ENCODE results near the gene MLYCD. TPM values are rescaled to one million over a fixed set of nuclear protein-coding genes. Genes with fewer than 3 reads are reported as not detected.
A peak's percentile ranks its signal among the peaks of the same experiment; 100 is the strongest.

The MLYCD gene
- total RNA-seq, 1 experiment from 2014 or later: 1.2 TPM

DNA sequence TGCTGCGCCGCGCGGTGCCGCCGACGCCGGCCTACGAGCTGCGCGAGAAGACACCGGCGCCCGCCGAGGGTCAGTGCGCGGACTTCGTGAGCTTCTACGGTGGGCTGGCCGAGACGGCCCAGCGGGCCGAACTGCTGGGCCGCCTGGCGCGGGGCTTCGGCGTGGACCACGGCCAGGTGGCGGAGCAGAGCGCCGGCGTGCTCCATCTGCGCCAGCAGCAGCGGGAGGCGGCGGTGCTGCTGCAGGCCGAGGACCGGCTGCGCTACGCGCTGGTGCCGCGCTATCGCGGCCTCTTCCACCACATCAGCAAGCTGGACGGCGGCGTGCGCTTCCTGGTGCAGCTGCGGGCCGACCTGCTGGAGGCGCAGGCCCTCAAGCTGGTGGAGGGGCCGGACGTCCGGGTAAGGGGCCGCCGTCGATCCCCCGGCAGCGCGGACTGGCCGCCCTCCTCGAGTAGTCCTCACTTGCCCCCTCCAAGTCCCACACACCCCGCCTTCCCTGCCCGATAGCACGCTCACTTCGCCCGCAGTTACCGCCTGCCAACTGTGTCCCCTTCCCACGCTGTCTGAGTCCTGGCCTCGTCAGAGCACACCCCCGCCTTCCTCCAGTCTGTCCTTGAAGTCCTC lies 470 bp downstream of the MLYCD start:
- DNase-seq (ENCODE audit: low read depth): peak; percentile 32

DNA sequence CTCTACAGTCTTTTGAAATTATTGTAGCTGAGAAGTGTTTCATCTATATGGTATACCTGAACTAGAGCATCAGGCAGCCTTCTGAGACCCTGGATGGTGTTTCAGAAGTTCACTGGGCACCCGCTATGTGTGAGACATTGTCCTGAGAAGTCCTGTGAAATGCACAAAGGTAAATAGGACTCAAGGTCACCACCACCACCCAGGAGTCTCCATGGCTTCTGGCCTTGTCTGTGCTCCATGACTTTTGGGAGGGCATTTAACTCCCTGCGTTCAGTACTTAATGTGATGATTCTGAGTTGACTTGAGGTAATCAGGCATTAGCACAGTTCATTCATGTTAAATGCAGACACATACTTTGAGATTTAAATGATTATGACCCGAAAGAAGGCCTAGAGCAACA lies 1.1 kb downstream of the MLYCD start:
- no peak for DNase-seq (ENCODE audit: low read depth)

DNA sequence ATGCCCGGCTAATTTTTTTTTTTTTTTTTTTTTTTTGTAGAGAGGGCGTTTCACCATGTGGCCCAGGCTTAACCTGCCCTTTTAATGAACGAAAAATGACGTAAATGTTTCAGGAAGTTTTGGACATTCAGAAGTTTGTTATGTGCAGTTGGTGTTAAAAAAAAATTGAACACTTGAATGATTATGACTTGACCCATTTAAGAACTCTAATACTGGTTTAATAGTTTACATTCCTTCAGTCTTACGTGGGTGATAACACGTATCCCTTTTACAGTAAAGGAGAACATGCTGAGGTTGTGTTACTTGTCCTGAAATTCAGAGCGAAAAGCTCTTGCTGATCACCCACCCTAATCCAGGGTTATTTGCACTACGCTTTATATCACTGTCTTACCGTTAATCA lies 1.7 kb downstream of the MLYCD start:
- no peak for DNase-seq (ENCODE audit: low read depth)

DNA sequence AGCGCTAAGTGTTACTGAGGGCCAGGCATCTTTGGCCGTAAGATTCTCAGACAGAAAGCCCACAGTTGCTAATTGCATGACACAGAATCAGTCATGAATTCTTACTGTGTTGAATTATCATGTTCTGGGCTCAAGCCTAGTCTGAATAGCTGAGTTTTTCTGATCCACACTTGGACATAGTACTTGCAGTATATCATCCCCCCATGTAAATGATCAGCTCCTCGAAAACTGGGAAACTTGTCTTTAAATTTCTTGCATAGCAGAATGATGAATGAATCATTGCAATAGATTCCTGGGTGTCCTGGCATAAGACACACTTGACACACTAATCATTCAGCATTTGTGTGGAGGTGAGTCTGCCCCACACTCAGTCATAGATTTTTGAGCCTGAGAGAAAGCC lies 2.2 kb downstream of the MLYCD start:
- DNase-seq (ENCODE audit: low read depth): no peak

DNA sequence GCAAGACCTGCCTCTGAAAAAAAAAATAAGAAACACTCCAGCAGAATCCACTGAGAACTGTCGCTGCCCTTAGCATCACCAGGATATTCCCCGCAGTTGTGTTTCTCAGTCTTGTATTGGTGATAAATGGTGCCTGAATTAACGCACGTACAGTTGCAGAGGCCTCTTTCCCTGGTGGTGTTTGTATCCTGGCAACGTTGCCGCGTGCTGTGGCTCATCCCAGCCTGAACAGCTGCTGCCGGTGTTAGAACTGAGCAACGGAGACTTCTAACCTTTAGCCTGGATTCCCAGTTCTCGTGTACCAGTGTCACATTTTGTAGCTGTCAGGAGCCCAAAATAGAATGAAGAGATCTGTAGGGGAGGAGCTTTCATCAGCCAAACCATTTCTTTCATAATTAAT lies 4.8 kb downstream of the MLYCD start:
- DNase-seq (ENCODE audit: low read depth): no peak

DNA sequence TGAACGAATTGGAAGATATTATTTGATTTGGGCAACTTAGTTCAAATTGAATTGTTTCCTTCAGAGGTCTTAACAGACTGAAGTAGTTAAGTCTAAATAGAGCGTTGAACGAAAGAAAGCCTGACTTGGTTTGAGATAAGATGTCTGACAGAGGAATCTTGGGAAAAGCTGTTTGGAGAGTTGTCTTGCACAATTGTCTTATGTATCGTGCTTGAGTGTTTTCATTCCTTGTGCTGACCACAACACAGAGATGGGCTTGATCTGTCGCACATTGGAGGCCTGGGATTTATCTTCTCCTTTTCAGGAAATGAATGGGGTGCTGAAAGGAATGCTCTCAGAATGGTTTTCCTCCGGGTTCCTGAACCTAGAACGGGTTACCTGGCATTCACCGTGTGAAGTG lies 7.8 kb downstream of the MLYCD start:
- no peak for DNase-seq (ENCODE audit: low read depth)

DNA sequence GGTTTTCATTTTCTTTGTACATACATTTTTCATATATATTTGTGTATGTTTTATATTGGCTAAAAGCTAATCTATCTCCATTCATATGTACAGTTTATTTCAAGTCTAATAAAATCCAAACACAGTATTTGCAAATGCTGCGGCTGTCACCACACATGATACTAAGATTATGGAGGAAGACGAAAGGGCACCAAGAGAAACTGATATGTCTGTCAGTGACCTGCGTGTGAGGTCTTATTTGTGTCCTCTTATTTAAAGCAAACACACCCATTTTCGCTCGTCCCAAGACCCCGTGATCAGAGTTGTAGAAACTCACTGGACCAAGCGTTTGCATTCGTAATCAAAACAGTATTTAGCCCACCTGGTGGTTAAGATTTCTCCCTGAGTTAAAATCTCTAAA lies 8.2 kb downstream of the MLYCD start:
- DNase-seq (ENCODE audit: low read depth): no peak

DNA sequence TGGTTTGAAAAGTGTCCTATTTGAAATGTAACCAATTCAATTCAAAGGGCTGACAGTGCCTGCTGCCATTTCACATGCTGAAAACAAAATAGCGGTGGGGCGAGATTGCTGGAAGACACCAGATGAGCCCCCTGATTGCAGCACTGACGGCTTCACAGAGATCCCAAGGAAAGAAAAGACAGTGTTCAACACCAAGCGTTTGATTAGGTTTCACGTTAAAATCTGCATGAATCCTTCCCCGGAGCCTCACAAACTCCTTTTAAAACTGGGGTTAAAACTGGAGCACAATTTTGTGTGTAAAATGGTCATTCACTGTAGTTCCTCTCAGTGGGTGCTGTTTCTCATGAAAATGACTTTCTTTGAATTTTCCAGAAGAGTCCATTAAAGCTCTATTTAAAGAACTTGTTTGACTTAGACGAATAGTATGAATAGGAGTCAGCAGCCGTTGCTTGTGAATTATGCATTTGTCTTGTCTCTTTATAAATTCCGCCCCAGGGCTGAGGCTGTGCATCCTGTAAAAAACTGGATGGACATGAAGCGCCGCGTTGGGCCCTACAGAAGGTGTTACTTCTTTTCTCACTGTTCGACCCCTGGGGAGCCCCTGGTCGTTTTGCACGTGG lies 8.8 kb downstream of the MLYCD start:
- DNase-seq (ENCODE audit: low read depth): no peak

DNA sequence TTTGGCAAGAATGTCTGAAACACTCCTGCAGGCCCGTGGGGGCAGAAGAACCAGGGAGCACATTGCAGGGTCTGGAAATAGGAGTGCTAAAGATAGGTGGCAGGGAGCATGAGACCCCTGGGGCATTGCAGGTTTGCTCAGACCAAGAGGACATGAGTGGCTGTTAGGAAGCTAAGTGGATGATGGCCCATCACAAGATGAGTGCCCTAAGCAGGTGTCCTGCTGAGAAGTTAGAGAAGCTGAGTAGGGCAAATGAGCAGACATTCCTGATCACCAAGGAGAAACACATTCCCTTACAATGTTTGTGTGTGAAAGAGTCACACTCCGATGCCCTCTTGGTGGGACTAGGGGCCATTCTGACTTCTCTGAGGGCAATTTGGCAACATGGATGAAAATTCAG lies 9.9 kb downstream of the MLYCD start:
- no peak for DNase-seq (ENCODE audit: low read depth)

DNA sequence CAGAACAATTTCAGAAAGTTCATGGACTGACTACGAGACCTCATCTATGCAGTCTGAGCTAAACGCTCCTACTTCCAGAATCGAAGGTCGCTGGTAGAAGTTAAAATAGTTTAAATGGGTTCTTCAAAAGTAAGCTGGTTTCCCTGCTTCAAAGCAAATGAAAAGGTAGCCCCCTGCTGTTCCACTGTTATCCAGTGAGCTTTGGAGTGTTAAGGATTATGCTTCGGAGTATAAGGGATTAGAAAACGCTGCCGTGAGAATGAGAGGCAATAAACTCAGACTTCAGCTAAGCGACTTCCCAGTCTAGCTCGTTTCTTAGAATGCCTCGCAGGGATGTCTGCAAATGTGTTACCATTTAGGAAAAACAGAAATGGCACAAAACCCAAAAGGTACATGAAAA lies 12.4 kb downstream of the MLYCD start:
- no peak for DNase-seq (ENCODE audit: low read depth)

DNA sequence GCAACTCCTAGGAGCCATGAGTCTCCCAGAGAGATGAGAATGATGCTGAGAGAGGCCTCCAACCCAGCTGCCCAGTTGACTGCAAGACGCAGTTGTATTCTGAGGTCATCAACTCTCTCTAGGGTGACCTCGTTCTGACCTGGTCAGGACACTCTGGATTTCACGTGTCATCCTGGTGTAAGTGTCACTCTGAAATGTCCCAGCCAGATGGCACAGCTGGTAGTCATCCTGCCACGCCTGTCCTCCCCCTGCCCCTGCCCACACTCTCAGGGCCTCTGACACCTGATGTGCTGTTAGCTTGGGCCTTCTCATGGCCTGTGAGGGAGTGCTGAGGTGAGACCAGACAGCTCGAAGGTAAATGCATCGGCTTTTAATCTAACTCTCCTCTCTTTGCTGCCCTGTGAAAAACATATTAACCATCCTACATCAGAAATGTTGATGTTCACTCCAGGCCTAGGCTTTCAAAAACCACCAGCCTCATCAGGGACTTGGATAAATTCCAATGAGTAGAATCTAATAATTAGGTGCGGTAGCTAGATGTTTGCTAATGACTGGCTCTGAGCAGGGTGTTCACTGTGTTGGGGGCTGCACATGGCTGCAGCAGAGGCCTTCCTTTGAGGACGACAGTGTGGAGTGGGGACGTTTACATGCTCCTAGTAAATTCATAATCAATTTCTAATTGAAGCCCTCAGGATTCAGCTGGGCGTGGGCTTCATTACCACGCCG lies 13.8 kb downstream of the MLYCD start:
- DNase-seq (ENCODE audit: low read depth): no peak

DNA sequence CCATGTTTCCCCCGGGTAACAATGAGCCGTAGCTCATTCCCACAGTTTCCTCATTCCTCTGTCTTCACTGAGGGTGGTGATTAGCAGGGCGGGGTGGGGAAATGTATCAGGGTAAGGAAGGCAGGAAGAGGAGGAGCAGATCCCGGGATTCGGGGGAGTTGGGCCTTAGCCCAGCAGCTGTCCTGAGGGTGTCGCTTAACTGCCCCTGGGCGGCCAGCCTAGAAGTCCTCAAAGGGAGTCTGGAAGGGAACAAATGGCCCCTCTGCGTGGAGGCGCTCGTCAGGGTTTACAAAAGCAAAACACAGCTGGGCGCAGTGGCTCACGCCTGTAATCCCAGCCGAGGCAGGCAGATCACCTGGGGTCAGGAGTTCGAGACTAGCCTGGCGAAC lies 14.3 kb downstream of the MLYCD start:
- no peak for DNase-seq (ENCODE audit: low read depth)

DNA sequence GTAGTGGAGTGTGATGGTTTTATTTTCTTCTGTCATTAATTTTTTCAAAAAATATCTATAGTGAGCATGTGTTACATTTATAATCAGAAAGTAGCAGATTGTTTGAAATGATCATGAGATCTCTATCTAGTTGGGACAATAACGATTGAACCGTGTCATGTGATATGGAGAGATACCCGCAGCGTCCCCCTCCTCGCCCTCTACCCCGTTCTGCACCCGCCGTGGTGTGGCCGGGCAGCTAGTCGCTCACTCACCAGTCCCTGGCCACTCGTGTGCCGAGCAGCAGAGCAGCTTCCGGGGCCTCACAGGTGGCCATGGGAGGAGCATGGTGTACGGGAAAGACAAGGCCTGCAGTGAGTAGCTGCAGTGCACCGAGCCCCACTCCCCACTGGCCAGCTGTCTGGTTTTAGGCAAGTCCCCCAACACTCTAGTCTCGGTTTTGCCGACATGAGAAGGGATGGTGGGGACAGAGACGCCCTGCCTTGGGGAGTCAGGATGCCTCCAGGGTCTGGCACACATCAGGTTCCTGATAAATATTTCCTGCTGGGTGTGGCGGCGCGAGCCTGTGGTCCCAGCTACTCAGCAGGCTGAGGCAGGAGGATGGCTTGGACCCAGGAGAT lies 15.3 kb downstream of the MLYCD start:
- no peak for DNase-seq (ENCODE audit: low read depth)

DNA sequence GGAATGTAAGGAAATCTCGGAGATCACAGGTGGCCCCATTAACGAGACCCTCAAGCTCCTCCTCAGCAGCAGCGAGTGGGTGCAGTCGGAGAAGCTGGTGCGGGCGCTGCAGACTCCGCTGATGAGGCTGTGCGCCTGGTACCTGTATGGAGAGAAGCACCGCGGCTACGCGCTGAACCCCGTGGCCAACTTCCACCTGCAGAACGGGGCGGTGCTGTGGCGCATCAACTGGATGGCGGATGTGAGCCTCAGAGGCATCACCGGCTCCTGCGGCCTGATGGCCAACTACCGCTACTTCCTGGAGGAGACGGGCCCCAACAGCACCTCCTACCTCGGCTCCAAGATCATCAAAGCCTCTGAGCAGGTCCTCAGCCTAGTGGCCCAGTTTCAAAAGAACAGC lies 16.2 kb downstream of the MLYCD start:
- no peak for DNase-seq (ENCODE audit: low read depth)

DNA sequence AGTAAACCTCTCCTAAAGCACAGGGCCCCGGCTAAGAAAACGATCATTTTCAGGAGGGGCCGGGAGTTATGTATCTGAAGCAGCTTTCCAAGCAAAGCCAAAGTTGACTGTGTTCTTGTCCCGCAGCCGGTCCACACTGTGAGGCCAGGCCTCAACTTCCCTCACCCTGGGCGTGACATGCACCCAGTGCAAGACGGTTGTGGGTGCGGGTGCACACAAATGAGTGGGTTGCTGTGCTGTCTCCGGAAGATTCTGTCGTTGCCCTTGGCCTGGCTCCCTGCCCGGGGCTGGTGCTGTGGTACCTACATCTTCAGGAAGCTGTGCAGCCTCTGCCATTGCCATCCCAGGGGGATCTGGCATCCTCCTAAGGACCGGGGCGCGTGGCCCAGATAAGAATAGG lies 16.6 kb downstream of the MLYCD start:
- no peak for DNase-seq (ENCODE audit: low read depth)

DNA sequence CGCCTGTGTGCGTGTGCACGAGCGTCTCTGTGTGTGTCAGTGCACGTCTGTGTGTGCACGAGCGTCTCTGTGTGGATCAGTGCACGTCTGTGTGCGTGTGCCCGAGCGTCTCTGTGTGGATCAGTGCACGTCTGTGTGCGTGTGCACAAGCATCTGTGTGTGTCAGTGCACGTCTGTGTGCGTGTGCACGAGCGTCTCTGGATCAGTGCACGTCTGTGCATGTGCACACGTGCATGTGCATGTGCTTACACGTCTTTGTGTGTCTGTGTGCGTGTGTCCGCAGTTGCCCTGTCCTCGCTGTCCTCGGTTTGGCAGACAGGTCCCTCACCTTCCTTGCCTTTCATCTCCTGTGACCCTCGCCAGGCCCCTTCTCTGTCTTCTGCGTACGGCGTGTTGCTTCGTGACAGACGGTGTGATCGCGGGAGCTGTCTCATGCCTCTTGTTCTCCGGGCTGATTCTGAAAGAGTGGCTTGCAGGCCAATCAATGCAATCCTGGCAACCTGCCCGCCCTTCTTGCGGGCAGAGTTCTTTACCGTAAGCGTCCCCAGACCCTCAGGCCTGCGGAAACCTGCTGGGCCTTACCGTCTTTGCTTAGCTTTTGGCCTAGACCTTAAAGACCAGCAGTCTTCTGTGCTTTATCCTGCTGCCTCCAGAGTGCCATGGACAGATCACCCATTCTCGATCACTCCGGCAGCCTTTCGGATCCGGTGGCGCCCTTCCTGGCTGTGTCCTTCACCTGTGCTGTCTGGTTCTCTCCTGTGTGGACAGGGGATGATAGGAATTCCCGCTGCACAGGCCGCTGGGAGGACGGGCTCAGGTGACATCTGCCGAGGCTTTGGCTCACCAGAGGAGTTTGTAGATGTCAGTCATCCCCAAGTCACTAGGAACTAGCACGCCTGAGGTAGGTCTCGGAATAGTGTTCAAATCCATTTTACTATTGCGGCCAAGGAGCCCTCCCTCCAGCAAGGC lies 18.5 kb downstream of the MLYCD start:
- DNase-seq (ENCODE audit: low read depth): no peak

DNA sequence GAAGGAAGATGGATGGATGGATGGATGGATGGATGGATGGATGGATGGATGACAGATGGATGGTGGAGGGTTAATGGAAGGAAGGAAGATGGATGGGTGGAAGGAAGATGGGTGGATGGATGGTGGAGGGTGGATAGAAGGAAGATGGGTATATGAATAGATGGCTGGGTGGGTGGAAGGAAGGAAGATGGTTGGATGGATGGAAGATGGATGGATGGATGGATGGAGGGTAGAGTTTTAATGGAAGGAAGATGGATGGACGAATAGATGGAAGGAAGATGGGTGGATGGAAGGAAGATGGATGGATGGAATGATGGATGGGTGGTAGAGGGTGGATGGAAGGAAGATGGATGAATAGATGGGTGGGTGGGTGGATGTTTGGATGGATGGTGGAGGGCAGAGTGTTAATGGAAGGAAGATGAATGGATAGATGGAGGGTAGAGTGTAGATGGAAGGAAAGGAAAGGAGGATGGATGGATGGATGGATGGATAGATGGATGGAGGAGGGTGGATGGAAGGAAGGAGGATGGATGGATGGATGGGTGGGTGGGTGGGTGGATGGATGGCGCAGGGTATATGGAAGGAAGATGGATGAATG lies 22.1 kb downstream of the MLYCD start:
- DNase-seq (ENCODE audit: low read depth): no peak

DNA sequence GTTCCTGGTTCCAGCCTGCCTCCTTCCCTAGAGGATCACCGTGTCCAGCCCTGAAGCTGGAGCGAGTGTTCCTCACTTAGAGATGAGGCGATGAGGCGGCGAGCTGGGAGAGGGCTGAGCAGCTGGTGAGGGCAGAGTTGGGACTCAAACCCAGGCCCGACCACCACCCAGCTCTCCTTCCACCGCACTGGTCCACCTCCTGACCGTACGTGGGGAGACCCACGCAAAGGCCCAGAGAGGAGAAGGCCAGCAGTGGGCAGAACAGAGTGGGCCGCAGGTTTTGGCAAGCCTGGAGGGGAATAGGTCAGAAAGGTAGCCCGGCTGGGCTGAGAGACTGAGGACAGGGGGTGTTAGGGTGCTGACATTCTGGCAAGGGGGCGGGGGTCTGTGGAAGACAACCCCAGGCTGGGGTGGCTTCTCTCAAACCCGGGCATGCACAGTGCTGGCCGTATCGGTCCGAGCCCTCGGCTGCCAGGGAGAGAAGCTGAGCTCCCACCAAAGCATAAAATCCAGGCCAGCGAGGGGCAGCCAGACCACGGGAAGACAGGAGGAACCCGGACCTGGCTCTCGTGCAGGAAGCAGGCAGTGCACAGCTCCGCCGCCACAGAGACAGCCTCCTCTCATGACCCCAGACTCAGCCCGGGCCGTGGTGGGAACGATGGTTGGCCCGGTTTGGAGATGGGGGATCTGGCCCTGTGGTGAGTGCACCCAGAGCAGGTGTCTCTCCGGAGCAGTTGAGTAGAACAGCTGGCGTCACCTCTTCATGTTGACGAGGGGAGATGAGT lies 24.9 kb downstream of the MLYCD start:
- no peak for DNase-seq (ENCODE audit: low read depth)

DNA sequence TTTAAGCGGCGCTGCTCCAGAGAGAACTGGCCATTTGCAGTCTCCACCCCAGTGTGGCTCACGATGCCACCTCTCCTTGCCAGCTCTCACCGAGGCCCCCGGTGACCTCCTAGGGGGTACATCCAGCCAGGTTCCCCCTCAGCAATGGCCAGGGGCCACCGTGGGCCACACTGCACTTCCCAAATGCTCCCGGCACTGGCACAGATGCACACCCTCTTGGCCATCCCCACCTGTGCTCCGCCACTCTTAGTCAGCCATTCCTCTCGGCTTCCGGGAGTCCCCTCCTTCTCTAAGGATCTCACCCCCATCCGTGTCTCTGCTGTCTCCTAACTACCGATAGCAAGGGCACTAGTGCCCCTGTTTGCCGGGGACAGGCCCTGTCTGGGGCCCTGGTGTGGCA lies 25.8 kb downstream of the MLYCD start:
- no peak for DNase-seq (ENCODE audit: low read depth)

Measured in HT1080 (cell line).